Activated CD8-positive, alpha-beta memory T cell treated with anti-CD3 and anti-CD28 coated beads for 36 hours (primary cell): ENCODE data around the gene CCDC158. TPM values are rescaled to one million over a fixed set of nuclear protein-coding genes. Genes with fewer than 3 reads are reported as not detected.
"Not testable (repeated sequence)": the region's sequence is repeated elsewhere in the genome, so short reads cannot be mapped to it uniquely, and the experiment has no call there.

Experiments used
- CTCF ChIA-PET: fragments of 350-600 bp; sonication (Branson Sonifier 250); formaldehyde crosslinking; loops from one replicate; lab custom pipeline; 2021; ENCODE audit warnings: antibody characterized with exemption; lab: Charles Lee
- POLR2A ChIA-PET: fragments of 350-600 bp; sonication (Branson Sonifier 250); formaldehyde crosslinking; loops from one replicate; lab custom pipeline; 2021; ENCODE audit warnings: antibody characterized with exemption; lab: Charles Lee
- total RNA-seq, 2 experiments: library from RNA; stranded (reverse); gene quantifications; one replicate each; pipeline ENCODE4 v1.2.3, GENCODE V29; 2021

CCDC158 gene
- not detected for total RNA-seq

- POLR2A ChIA-PET, result no interaction called here
- CTCF ChIA-PET, result interaction anchor here (0.7 to 1.0 kb wide), 3 partner anchors 9 to 167 kb away, joined by 3 to 4 read pairs (median 4); no protein-coding TSS in a partner anchor
Observed at GRCh38 chr4:76420762-76421581, at the start of gene CCDC158. Gene CCDC158 (minus strand): TSS chr4:76421141. CDS start chr4:76403207, 17,934 bp downstream.

- CTCF ChIA-PET, result no interaction called here
- POLR2A ChIA-PET, result no interaction called here
Observed at GRCh38 chr4:76470532-76470931, 49.6 kb upstream of the CCDC158 start.

GRCh38 chr4:76470064-76470463, 49.1 kb upstream of the CCDC158 start:
- POLR2A ChIA-PET, result no interaction called here
- CTCF ChIA-PET, result no interaction called here

GRCh38 chr4:76463568-76463967, 42.6 kb upstream of the CCDC158 start:
- CTCF ChIA-PET, result no interaction called here

GRCh38 chr4:76459291-76459723, 38.4 kb upstream of the CCDC158 start:
- CTCF ChIA-PET, result no interaction called here

More at GRCh38 chr4:76463568-76463967, 42.6 kb upstream of the CCDC158 start:
- POLR2A ChIA-PET, result no interaction called here

GRCh38 chr4:76458825-76459224, 37.9 kb upstream of the CCDC158 start:
- ChIA-PET CTCF (no interaction called here), POLR2A (no interaction called here)

More at GRCh38 chr4:76459291-76459723, 38.4 kb upstream of the CCDC158 start:
- POLR2A ChIA-PET, result no interaction called here

GRCh38 chr4:76458297-76458696, 37.4 kb upstream of the CCDC158 start:
- ChIA-PET POLR2A (no interaction called here), CTCF (no interaction called here)

GRCh38 chr4:76457885-76458284, 36.9 kb upstream of the CCDC158 start:
- POLR2A ChIA-PET, result no interaction called here
- CTCF ChIA-PET, result no interaction called here

GRCh38 chr4:76454073-76454472, 33.1 kb upstream of the CCDC158 start:
- CTCF ChIA-PET, POLR2A ChIA-PET: not testable (repeated sequence)

GRCh38 chr4:76453232-76453631, 32.3 kb upstream of the CCDC158 start:
- ChIA-PET CTCF (no interaction called here), POLR2A (no interaction called here)

GRCh38 chr4:76449833-76450232, 28.9 kb upstream of the CCDC158 start:
- CTCF ChIA-PET, result interaction anchor here (0.5 kb wide), 1 partner anchor 184 kb away, joined by 3 read pairs; no protein-coding TSS in a partner anchor
- POLR2A ChIA-PET, result no interaction called here

- CTCF ChIA-PET, result interaction anchor here (0.5 kb wide), 1 partner anchor 184 kb away, joined by 3 read pairs; no protein-coding TSS in a partner anchor
Observed at GRCh38 chr4:76449362-76449767, 28.4 kb upstream of the CCDC158 start.

GRCh38 chr4:76448211-76448610, 27.3 kb upstream of the CCDC158 start:
- ChIA-PET CTCF (no interaction called here), POLR2A (no interaction called here)

More at GRCh38 chr4:76449362-76449767, 28.4 kb upstream of the CCDC158 start:
- POLR2A ChIA-PET, result no interaction called here

- CTCF ChIA-PET, result no interaction called here
Observed at GRCh38 chr4:76447393-76447851, 26.5 kb upstream of the CCDC158 start.

GRCh38 chr4:76445911-76446310, 25.0 kb upstream of the CCDC158 start:
- ChIA-PET POLR2A (no interaction called here), CTCF (no interaction called here)

More at GRCh38 chr4:76447393-76447851, 26.5 kb upstream of the CCDC158 start:
- POLR2A ChIA-PET, result no interaction called here

GRCh38 chr4:76443376-76443775, 22.4 kb upstream of the CCDC158 start:
- POLR2A ChIA-PET, result no interaction called here
- CTCF ChIA-PET, result no interaction called here

- CTCF ChIA-PET, result no interaction called here
- POLR2A ChIA-PET, result no interaction called here
Observed at GRCh38 chr4:76442807-76443206, 21.9 kb upstream of the CCDC158 start.

GRCh38 chr4:76441881-76442280, 20.9 kb upstream of the CCDC158 start:
- POLR2A ChIA-PET, result no interaction called here
- CTCF ChIA-PET, result interaction anchor here (0.7 kb wide), 1 partner anchor 42 kb away, joined by 3 read pairs; no protein-coding TSS in a partner anchor

- POLR2A ChIA-PET, result no interaction called here
- CTCF ChIA-PET, result no interaction called here
Observed at GRCh38 chr4:76439491-76439890, 18.6 kb upstream of the CCDC158 start.

- CTCF ChIA-PET, result interaction anchor here (1.3 kb wide), 1 partner anchor 70 kb away, joined by 3 read pairs; no protein-coding TSS in a partner anchor
- POLR2A ChIA-PET, result no interaction called here
Observed at GRCh38 chr4:76435528-76436319, 14.8 kb upstream of the CCDC158 start.
